GM21825 (cell line): ENCODE results near the gene UQCR10.

Experiments
- ATAC-seq: cut with Tn5 transposase; IDR thresholded peaks from one replicate; pipeline ENCODE4 v1.9.1; 2021; ENCODE audit warnings: mild to moderate bottlenecking, moderate library complexity; ENCODE audit not compliant: unreplicated experiment

UQCR10 gene

DNA sequence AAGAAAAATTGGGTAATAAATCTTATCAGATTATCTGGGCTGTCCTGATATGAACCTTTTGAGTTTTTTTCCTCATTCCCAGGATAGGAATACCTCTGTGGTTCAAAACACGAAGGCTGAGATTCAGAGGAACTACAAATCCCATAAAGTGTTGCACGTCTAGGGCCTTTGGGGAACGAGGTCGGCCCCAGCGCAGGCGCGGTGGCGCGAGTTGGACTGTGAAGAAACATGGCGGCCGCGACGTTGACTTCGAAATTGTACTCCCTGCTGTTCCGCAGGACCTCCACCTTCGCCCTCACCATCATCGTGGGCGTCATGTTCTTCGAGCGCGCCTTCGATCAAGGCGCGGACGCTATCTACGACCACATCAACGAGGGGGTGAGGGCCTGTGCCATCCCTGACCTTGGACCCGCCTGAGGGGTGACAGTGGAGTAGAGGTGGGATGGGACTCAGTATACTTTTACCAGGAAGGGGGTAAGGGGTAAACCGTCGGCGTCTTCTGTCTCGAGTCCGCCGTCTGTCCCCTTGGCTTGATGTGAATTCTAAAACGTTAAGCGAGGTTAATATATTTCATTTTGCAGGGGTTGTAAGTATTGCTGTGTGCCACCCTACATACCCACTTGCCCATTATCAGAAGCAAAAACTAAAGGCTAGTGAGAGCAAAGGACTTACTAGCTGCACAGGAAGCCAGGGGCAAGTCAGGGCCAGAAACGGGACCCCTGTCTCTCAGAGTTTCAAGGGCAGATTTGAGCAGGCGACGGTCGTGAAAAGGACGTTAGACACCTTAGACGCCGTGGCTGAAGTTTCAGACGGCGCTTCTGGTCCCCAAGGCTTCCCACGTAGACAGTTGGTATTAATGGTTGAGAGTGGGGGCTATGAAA, at the start of gene UQCR10:
Gene UQCR10, plus strand, starts transcription at position 199 of the 881 bp plus-strand sequence. Its CDS starts 30 bp downstream, at position 229.
- ATAC-seq, result peak; percentile 63

- no peak for ATAC-seq
These were observed 49.4 kb upstream of the UQCR10 start for GRCh38 chr22:29717789-29718188.

DNA sequence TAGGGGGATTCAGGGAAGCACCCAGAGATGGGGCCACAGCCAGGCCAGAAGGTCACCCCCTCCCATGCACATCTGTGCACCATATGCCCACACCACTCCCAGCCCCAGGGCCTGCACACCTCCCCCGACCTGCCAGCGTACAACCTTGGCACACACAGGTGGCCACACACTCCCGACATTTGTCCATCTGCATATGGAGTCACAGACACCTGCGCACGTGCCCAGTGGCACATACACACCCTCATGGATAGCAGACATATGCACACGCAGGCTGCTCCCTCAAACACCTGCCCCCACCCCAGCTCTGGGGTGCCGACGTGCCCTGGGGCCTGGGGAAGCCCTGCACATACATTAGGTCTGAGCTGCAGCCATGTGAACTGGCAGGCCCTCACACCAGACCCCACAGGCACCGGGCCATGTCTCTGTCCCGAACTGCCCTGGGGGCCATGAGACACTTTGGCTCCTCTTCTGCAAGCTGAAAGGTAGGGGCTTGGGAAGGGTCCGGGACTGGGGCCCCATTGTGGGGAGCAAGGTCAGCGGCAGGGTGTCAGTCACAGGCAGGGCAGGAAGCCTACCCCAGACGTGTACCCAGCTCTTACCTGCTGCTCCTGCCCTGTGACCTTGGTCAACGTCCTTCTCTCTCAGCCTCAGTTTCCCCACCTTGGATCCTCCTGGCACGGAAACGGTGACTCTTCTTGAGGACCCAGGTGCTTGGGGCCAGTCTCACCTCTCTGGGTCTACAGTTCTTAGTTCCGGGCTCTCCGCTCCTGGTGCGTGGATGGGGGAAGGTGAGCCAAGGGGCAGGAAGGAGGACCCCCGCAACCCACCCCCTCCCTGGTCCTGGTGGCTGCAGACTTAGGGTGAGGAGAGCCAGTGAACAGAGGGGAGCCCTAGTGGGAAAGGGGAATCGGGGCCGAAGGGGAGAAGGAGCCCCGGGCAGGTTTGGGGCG, 47.9 kb upstream of the UQCR10 start:
- no peak for ATAC-seq

- ATAC-seq, result no peak
These were observed 47.1 kb upstream of the UQCR10 start, which contains the start of gene CABP7 for GRCh38 chr22:29719899-29720645. TSS of gene CABP7 (plus strand) at chr22:29720003. CDS start at chr22:29720425, 422 bp downstream.

GRCh38 chr22:29720811-29721323, 46.3 kb upstream of the UQCR10 start:
- ATAC-seq, result no peak

GRCh38 chr22:29722151-29722550, 45.0 kb upstream of the UQCR10 start:
- ATAC-seq, result no peak

DNA sequence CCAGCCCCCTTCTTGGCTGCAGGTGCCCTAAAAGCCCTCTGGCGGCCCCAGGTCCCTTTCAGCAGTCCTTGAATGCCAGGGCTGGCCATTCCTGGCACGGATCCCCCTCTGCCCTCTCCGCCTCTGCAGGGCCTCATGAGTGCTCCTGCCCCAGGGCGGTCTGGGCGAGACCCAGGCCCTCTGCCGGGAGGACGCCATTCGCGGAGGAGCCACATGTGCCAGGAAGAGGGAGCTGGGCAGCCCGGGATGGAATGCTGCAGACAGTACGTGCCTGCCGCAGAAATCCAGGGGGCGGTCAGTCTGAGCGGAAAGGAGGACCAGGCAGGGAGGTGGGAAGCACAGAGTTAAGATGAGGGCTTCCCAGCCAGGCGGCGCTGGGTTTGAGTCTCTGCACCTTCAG, 44.6 kb upstream of the UQCR10 start:
- no peak for ATAC-seq

DNA sequence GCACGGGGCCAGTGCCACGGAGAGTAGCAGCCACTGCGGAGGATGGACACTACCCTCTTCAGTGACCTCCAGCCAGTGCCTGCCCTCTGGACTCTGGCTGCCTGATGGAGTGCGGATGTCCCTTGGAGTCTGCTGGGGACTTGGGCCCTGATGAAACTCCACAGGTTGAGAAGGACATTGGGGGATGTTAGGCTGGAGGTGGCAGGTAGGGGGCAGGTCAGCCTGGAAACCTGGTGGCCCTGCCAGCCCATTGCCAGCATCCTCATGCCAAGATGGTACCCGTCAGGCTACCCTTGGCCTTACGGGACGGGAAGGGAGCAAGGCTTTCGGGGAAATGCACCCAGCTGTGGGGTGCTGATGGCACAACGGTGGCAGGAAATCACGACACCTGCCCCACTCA, 43.4 kb upstream of the UQCR10 start:
- no peak for ATAC-seq

- no peak for ATAC-seq
These were observed 42.3 kb upstream of the UQCR10 start for GRCh38 chr22:29724843-29725242.

- ATAC-seq, result no peak
These were observed 41.1 kb upstream of the UQCR10 start for GRCh38 chr22:29726106-29726505.

DNA sequence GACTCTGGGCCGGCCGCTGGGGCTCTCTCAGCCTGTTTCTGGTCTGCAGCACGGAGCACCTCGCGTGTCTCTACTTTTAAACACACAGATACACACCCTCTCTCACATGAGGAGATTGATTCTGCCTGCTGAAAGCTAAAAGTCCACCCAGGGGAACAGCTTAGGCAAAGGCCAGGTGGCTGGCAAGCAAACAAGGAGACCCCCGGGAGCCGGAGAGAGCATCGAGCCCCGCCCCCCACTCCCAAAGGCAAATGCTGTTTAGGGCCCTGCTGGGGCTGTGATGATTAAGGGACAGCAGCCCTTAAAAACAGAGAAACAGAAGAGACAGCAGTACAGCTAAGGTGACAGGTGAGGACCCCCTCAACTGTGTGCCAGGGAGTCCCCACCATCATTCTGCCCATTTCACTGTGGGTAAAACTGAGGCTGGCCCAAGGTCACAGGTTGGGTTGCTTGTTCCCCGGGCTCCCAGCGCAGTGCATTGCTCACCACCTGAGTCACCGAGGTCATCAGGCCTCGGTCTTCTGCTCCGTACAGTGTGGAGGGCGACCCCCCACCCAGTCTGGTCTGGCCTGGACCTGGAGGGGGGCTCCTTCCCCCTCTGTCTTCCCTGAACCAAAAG, 40.5 kb upstream of the UQCR10 start:
- no peak for ATAC-seq

GRCh38 chr22:29727131-29727523, 40.0 kb upstream of the UQCR10 start:
- no peak for ATAC-seq

DNA sequence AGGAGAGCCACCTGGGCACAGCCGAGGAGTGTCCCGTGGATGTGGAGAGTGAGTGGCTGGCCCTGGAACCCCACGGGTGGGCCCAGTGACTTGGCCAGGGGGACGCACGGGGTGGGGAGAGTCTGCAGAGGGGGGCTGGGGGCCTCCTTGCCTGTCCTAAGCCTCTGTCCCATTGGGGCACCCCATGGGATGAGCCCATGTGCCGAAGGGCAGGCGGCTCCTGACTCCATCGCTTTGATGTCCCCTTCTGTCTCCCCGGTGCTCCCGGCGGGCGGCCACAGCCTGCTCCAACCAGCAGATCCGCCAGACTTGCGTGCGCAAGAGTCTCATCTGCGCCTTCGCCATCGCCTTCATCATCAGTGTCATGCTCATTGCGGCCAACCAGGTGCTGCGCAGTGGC, 38.0 kb upstream of the UQCR10 start:
- ATAC-seq, result no peak

- no peak for ATAC-seq
These were observed 35.9 kb upstream of the UQCR10 start for GRCh38 chr22:29731058-29731850.

DNA sequence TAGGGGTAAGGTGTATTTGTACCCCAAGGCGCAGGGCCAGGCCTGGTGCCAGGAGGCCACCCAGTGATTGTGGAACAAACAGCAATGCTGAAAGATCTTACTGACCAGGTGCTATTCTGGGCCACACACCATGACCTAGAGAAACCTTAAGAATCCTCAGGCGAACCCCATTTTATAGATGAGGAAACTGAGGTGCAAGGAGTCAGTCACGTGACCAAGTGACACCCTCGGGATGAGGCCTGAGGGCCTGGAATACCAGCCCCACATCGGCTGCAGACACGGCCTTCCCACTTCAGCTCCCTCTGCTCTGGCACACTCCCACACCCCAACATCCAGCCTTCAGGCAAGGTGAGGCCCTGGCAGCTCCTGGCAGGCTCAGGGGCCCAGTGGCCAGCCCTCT, 34.3 kb upstream of the UQCR10 start:
- ATAC-seq, result no peak

GRCh38 chr22:29733362-29734201, 33.6 kb upstream of the UQCR10 start:
- ATAC-seq, result no peak

- ATAC-seq, result no peak
These were observed 32.8 kb upstream of the UQCR10 start for GRCh38 chr22:29734406-29734805.

DNA sequence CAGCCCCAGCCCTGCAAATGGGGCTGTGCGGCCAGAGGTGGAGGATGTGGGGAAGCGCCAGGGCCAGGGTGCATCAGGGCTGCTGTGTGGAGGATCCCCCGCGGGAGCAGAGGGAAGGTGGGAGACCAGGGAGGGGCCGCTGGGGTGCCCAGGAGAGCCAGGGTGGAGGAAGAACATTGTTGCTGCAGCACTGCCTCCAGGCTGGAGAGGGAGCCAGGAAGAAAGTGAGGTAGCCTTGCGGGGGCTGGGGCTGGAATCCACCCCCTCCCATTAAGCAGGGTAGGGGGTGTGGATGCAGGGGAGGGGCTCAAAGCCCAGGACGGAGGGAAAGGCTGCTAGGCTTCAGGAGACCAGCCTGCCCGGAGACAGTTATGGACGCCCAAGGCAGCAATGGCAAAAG, 32.3 kb upstream of the UQCR10 start:
- ATAC-seq, result no peak
